ENCODE measurements around the gene RPTOR. TPM values are rescaled to one million over a fixed set of nuclear protein-coding genes. Genes with fewer than 3 reads are reported as not detected.

The RPTOR gene
- total RNA-seq, 2 experiments from 2014 or later, result 48.1 to 87.8 TPM

GRCh38 chr17:80962356-80963329 is 418.0 kb downstream of the RPTOR start:
- ChIA-PET POLR2A (no interaction called here), CTCF (ENCODE audit: unreplicated experiment) (no interaction called here)
- DNase-seq (ENCODE audit: low spot score), result no peak
- no peak overlapping the region for H3K4me3 ChIP-seq (ENCODE audit: low read depth, low read length, poor library complexity, severe bottlenecking)
- TF ChIP-seq, protein P1, sequence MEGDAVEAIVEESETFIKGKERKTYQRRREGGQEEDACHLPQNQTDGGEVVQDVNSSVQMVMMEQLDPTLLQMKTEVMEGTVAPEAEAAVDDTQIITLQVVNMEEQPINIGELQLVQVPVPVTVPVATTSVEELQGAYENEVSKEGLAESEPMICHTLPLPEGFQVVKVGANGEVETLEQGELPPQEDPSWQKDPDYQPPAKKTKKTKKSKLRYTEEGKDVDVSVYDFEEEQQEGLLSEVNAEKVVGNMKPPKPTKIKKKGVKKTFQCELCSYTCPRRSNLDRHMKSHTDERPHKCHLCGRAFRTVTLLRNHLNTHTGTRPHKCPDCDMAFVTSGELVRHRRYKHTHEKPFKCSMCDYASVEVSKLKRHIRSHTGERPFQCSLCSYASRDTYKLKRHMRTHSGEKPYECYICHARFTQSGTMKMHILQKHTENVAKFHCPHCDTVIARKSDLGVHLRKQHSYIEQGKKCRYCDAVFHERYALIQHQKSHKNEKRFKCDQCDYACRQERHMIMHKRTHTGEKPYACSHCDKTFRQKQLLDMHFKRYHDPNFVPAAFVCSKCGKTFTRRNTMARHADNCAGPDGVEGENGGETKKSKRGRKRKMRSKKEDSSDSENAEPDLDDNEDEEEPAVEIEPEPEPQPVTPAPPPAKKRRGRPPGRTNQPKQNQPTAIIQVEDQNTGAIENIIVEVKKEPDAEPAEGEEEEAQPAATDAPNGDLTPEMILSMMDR (conservative IDR thresholded peaks at IDR 0.05; ENCODE audit: low read length), result no peak
- no peak for TF ChIP-seq EZH2phosphoT487 (IDR thresholded peaks at IDR 0.05; ENCODE audit: borderline replicate concordance, low read depth, low read length)
- no peaks in the 10 kb centered on the region for H3K9me3 ChIP-seq (ENCODE audit: low read length)
- BruUV-seq (replicated peaks), result no TSS peak
- no peaks in the 10 kb centered on the region for H3K9me2 ChIP-seq (ENCODE audit: insufficient read depth, low read length)
- intact Hi-C loops (cut with micrococcal nuclease; ENCODE audit: unreplicated experiment), result no loop called here
- H3K79me2 ChIP-seq (ENCODE audit: insufficient read depth, low read depth, low read length), result no peaks in the 10 kb centered on the region
- no peak overlapping the region for H2AFZ ChIP-seq (ENCODE audit: low read length)
- H3K4me2 ChIP-seq (ENCODE audit: low read length), result no peak overlapping the region
- no peak overlapping the region for H3K27ac ChIP-seq (ENCODE audit: low read depth, low read length, poor library complexity, severe bottlenecking)
- H3K36me3 ChIP-seq (ENCODE audit: insufficient read depth, low read length), result peaks cover 6% of the 10 kb centered on the region; the same call in 1 of the 2 replicates
- no peaks in the 10 kb centered on the region for H3K4me1 ChIP-seq (ENCODE audit: insufficient read depth, low read length, poor library complexity, severe bottlenecking)
- no peaks in the 10 kb centered on the region for H4K20me1 ChIP-seq (ENCODE audit: insufficient read depth, low read length)

DNA sequence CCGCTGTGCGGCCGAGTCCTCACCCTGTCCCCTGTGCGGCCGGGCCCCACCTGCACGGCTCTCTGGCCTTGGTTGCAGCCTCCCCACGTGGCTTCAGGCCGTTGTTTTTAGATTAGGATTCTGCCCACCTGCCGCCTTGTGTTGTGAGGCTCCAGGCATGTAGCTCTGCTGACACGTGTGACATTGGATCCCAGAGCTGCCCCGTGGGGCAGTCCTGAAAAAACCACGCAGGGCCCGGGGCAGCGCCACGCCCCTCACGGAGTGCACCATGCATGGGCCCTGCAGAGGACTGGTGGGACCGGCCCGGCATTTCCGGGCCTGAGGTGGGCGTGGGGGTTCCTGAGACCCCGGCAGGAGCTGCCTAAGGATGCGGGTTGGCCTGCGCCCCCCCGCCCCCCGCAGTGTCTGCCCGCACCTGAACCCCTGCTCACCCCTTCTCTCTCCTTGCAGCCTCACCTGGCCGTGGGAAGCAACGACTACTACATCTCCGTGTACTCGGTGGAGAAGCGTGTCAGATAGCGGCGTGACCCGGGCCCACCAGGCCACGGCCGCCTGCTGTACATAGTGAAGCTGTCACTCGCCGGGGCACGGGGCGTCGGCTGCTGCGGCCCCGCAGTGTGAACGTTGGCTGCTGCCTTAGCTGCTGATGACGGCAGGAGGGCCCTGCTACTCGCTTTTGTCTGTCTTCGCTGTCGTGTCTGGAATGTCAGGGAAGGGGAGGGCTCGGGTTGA is 419.3 kb downstream of the RPTOR start:
- BruUV-seq (replicated peaks), result no TSS peak
- POLR2A ChIA-PET, result no interaction called here
- Histone ChIP-seq H3K9me3 (ENCODE audit: low read length) (no peaks in the 10 kb centered on the region), H2AFZ (ENCODE audit: low read length) (no peak overlapping the region), H3K27ac (ENCODE audit: low read depth, low read length, poor library complexity, severe bottlenecking) (no peak overlapping the region), H3K36me3 (ENCODE audit: insufficient read depth, low read length) (peaks cover 6% of the 10 kb centered on the region; the same call in 1 of the 2 replicates), H4K20me1 (ENCODE audit: insufficient read depth, low read length) (no peaks in the 10 kb centered on the region), H3K79me2 (ENCODE audit: insufficient read depth, low read depth, low read length) (no peaks in the 10 kb centered on the region), H3K4me2 (ENCODE audit: low read length) (no peak overlapping the region), H3K4me3 (ENCODE audit: low read depth, low read length, poor library complexity, severe bottlenecking) (no peak overlapping the region), H3K4me1 (ENCODE audit: insufficient read depth, low read length, poor library complexity, severe bottlenecking) (no peaks in the 10 kb centered on the region), H3K9me2 (ENCODE audit: insufficient read depth, low read length) (no peaks in the 10 kb centered on the region)
- TF ChIP-seq EZH2phosphoT487 (IDR thresholded peaks at IDR 0.05; ENCODE audit: borderline replicate concordance, low read depth, low read length), result no peak
- TF ChIP-seq, protein P1 (conservative IDR thresholded peaks at IDR 0.05; ENCODE audit: low read length), result no peak
- no peak for DNase-seq (ENCODE audit: low spot score)
- intact Hi-C loops (cut with micrococcal nuclease; ENCODE audit: unreplicated experiment), result no loop called here
- CTCF ChIA-PET (ENCODE audit: unreplicated experiment), result no interaction called here

Data from OCI-LY7 (cell line).